Thyroid gland (tissue), 4 donors: ENCODE measurements around the gene GLE1. TPM values are rescaled to one million over a fixed set of nuclear protein-coding genes. Genes with fewer than 3 reads are reported as not detected.
"Not testable (repeated sequence)": the region's sequence is repeated elsewhere in the genome, so short reads cannot be mapped to it uniquely, and the experiment has no call there.

Source experiments
- DNase-seq, 2 donors: peaks; one replicate each; pipeline ENCODE4 v3.0.0-alpha.2; 2019
- H3K27ac ChIP-seq, 3 donors: fragments of 200-600 bp; sonication (generic); 1 replicate in 2 of 3; 2 replicates in 1 of 3; pipeline ENCODE4 v1.5.1; 2016 to 2019; ENCODE audit warnings: mild to moderate bottlenecking in 1 of 3, moderate library complexity in 1 of 3
- H3K27me3 ChIP-seq: fragments of 200-600 bp; sonication (generic); one replicate; pipeline ENCODE4 v1.5.1; 2019
- H3K36me3 ChIP-seq, 2 donors: fragments of 200-600 bp; sonication (generic); one replicate each; pipeline ENCODE4 v1.5.1; 2016 to 2019
- H3K4me1 ChIP-seq, 2 donors: fragments of 200-600 bp; sonication (generic); one replicate each; pipeline ENCODE4 v1.5.1; 2017 to 2019
- H3K4me3 ChIP-seq, 3 donors: fragments of 200-600 bp; sonication (generic); replicated peaks in 1 of 3; 1 replicate in 2 of 3; 2 replicates in 1 of 3; pipeline ENCODE4 v1.5.1; 2016; ENCODE audit warnings: mild to moderate bottlenecking in 1 of 3
- H3K9me3 ChIP-seq: fragments of 200-600 bp; sonication (generic); one replicate; pipeline ENCODE4 v1.5.1; 2017
- CTCF ChIP-seq, 6 experiments: fragments of 200-600 bp in 3 of 6; fragments of 450-650 bp in 3 of 6; sonication (generic) in 3 of 6; IDR thresholded peaks; one replicate each; pipeline ENCODE4 v1.5.1; 2016 to 2019; ENCODE audit warnings: antibody characterized with exemption in 6 of 6, mild to moderate bottlenecking in 2 of 6, inconsistent platforms in 1 of 6, moderate library complexity in 1 of 6
- POLR2A ChIP-seq, 2 donors: fragments of 450-650 bp; IDR thresholded peaks; one replicate each; pipeline ENCODE4 v1.6.1; 2017; ENCODE audit warnings: antibody characterized with exemption in 2 of 2, mild to moderate bottlenecking in 2 of 2, moderate library complexity in 1 of 2
- WGBS, 2 donors: methylation state at CpG; one replicate each; pipeline ENCODE4 v1.1.5; 2017; 5-methylcytosine and 5-hydroxymethylcytosine counted together
- intact Hi-C: fragments of 100-400 bp; cut with DNase I; formaldehyde crosslinking; loops from one replicate; pipeline ENCODE4 v1.15.1; 2023
- total RNA-seq, 4 donors: library from RNA; depleted of rRNA; stranded (reverse); fragments of >200 nt; gene quantifications; one replicate each; pipeline ENCODE4 v1.2.3, GENCODE V29; 2016

Gene GLE1
- total RNA-seq, 4 donors from 2014 or later: 24.1 to 30.3 (median 25.5) TPM

GRCh38 chr9:128503870-128504269, 649 bp upstream of the GLE1 start:
- 20 to 21% methylated on average over 11 of the region's 11 CpGs for WGBS, 2 donors

GRCh38 chr9:128505414-128505765, 871 bp downstream of the GLE1 start:
- Histone ChIP-seq H3K27ac (no peak overlapping the region), H3K36me3 (peaks cover under 1 to 10% of the 10 kb centered on the region in 2 donors)
- intact Hi-C loops: loop anchor here (10.0 kb wide), 1 partner anchor 51 kb away; the partner anchor contains the start of gene ODF2

More at GRCh38 chr9:128503870-128504269, 649 bp upstream of the GLE1 start:
- H3K27ac ChIP-seq: peak overlapping the region in 1 of 3 donors; percentile 50
- peaks cover 0 to 11% of the 10 kb centered on the region in 2 donors for H3K36me3 ChIP-seq
- TF ChIP-seq POLR2A (IDR thresholded peaks at IDR 0.05) (no peak), CTCF (IDR thresholded peaks at IDR 0.05) (no peak)
- H3K4me3 ChIP-seq: peak overlapping the region in 1 of 3 donors; percentile 55
- H3K27me3 ChIP-seq: no peaks in the 10 kb centered on the region
- peak; percentile 27 to 31 for DNase-seq
- intact Hi-C loops: loop anchor here (10.0 kb wide), 1 partner anchor 49 kb away; the partner anchor contains the start of gene ODF2
- no peaks in the 10 kb centered on the region for H3K9me3 ChIP-seq
- peaks cover 2 to 11% of the 10 kb centered on the region in 2 donors for H3K4me1 ChIP-seq

GRCh38 chr9:128505906-128506305, 1.4 kb downstream of the GLE1 start:
- intact Hi-C loops: loop anchor here (10.0 kb wide), 1 partner anchor 51 kb away; the partner anchor contains the start of gene ODF2
- not testable (repeated sequence) for DNase-seq, H3K4me3 ChIP-seq

More at GRCh38 chr9:128505414-128505765, 871 bp downstream of the GLE1 start:
- Histone ChIP-seq H3K9me3 (no peaks in the 10 kb centered on the region), H3K27me3 (no peaks in the 10 kb centered on the region), H3K4me3 (peak overlapping the region in 2 of 3 donors; percentile 55 to 87), H3K4me1 (peaks cover 2 to 11% of the 10 kb centered on the region in 2 donors)
- DNase-seq: no peak
- WGBS, 2 donors: 34 to 39% methylated on average over 6 of the region's 6 CpGs
- TF ChIP-seq CTCF (IDR thresholded peaks at IDR 0.05) (no peak), POLR2A (IDR thresholded peaks at IDR 0.05) (no peak)

GRCh38 chr9:128512820-128513219, 8.3 kb downstream of the GLE1 start:
- Histone ChIP-seq H3K36me3 (peaks cover 29 to 35% of the 10 kb centered on the region in 2 donors), H3K4me3 (no peak overlapping the region), H3K27ac (no peak overlapping the region), H3K4me1 (no peaks in the 10 kb centered on the region), H3K27me3 (no peaks in the 10 kb centered on the region), H3K9me3 (no peaks in the 10 kb centered on the region)
- WGBS, 2 donors: 93 to 99% methylated on average over 9 of the region's 9 CpGs
- TF ChIP-seq POLR2A (IDR thresholded peaks at IDR 0.05) (no peak), CTCF (IDR thresholded peaks at IDR 0.05) (no peak)
- intact Hi-C loops: no loop called here
- DNase-seq: no peak

More at GRCh38 chr9:128505906-128506305, 1.4 kb downstream of the GLE1 start:
- WGBS, 2 donors: 82 to 87% methylated on average over 12 of the region's 12 CpGs
- H3K27ac ChIP-seq, H3K27me3 ChIP-seq, H3K9me3 ChIP-seq: not testable (repeated sequence)
- Histone ChIP-seq H3K4me1 (peaks cover 2 to 11% of the 10 kb centered on the region in 2 donors), H3K36me3 (peaks cover 2 to 10% of the 10 kb centered on the region in 2 donors)

GRCh38 chr9:128521956-128522355, 17.4 kb downstream of the GLE1 start:
- no peak for TF ChIP-seq POLR2A (IDR thresholded peaks at IDR 0.05)
- TF ChIP-seq CTCF (IDR thresholded peaks at IDR 0.05): no peak
- no peak for DNase-seq
- intact Hi-C loops: no loop called here
- Histone ChIP-seq H3K36me3 (peaks cover 32 to 63% of the 10 kb centered on the region in 2 donors), H3K27me3 (no peaks in the 10 kb centered on the region), H3K4me1 (no peaks in the 10 kb centered on the region), H3K4me3 (no peak overlapping the region), H3K9me3 (no peaks in the 10 kb centered on the region), H3K27ac (no peak overlapping the region)
- 94 to 98% methylated on average over 6 of the region's 6 CpGs for WGBS, 2 donors
